HepG2 (cell line): ENCODE data around the gene ULK4. TPM values are rescaled to one million over a fixed set of nuclear protein-coding genes. Genes with fewer than 3 reads are reported as not detected.

Source experiments
- ATAC-seq: fragments of 200-7000 bp; cut with Tn5 transposase; 3 replicates; pipeline ENCODE4 v1.9.1; 2020; ENCODE audit warnings: mild to moderate bottlenecking, moderate library complexity
- BruUV-seq: library from RNA; stranded (reverse); fragments of 400-500 nt; replicated peaks from 2 replicates; lab custom pipeline; 2021; lab: Mats Ljungman, UMichigan
- CTCF ChIA-PET: fragments of 300-600 bp; formaldehyde crosslinking; extraction: SDS; loops from one replicate; lab custom pipeline; 2021; ENCODE audit warnings: low total read pairs, inconsistent platforms, low intra/inter-chr PET ratio; lab: Yijun Ruan, JAX
- POLR2A ChIA-PET: fragments of 350-600 bp; sonication (Branson Sonifier 250); formaldehyde crosslinking; loops from one replicate; lab custom pipeline; 2020; ENCODE audit warnings: antibody characterized with exemption, inconsistent platforms; lab: Yijun Ruan, JAX
- DNase-seq: peaks from one replicate; pipeline ENCODE4 v3.0.0-alpha.2; 2015; ENCODE audit warnings: low spot score
- FAIRE-seq: peaks from 3 replicates; lab custom pipeline; 2011; peaks lifted over from hg19 to GRCh38; lab: Jason Lieb, UNC
- H2AFZ ChIP-seq: one replicate; pipeline ENCODE4 v1.6.1; 2011; ENCODE audit warnings: low read length, inconsistent platforms
- H3K27ac ChIP-seq: fragments of 300-600 bp; 3 replicates; pipeline ENCODE4 v1.8.0; 2011; ENCODE audit warnings: mixed run types, mild to moderate bottlenecking, mixed read lengths, low read length, inconsistent platforms; ENCODE audit not compliant: insufficient read depth; ENCODE audit errors: extremely low read length
- H3K27me3 ChIP-seq, 2 experiments: fragments of 200-600 bp in 1 of 2; 2 replicates in 1 of 2; 3 replicates in 1 of 2; pipeline versions ENCODE4 v1.6.0 to v1.8.0; 2011; ENCODE audit warnings: low read length in 2 of 2, mild to moderate bottlenecking in 2 of 2, moderate library complexity in 2 of 2, inconsistent platforms in 1 of 2; ENCODE audit not compliant: insufficient read depth in 2 of 2, control insufficient read depth in 1 of 2
- H3K36me3 ChIP-seq, 2 experiments: fragments of 200-600 bp in 1 of 2; replicated peaks in 1 of 2; 2 replicates in 1 of 2; 3 replicates in 1 of 2; pipeline versions ENCODE4 v1.5.1 to v1.8.0; 2011; ENCODE audit warnings: low read length in 2 of 2, inconsistent platforms in 1 of 2; ENCODE audit not compliant: insufficient read depth in 2 of 2, control insufficient read depth in 1 of 2
- H3K4me1 ChIP-seq: 2 replicates; pipeline ENCODE4 v1.5.1; 2012; ENCODE audit warnings: low read length, inconsistent platforms; ENCODE audit not compliant: insufficient read depth
- H3K4me2 ChIP-seq: 2 replicates; pipeline ENCODE4 v1.6.0; 2011; ENCODE audit warnings: low read depth, low read length, inconsistent platforms
- H3K4me3 ChIP-seq, 3 experiments: fragments of 200-600 bp in 1 of 3; sonication (generic), shearing (Covaris generic) in 1 of 3; replicated peaks in 1 of 3; 2 replicates each; pipeline ENCODE4 v1.5.1; 2011 to 2016; ENCODE audit warnings: low read length in 3 of 3, inconsistent platforms in 2 of 3, low read depth in 2 of 3, mild to moderate bottlenecking in 2 of 3, control low read depth in 1 of 3, mixed read lengths in 1 of 3; ENCODE audit not compliant: insufficient read depth in 1 of 3
- H3K79me2 ChIP-seq: one replicate; pipeline ENCODE4 v1.6.1; 2011; ENCODE audit warnings: low read length, inconsistent platforms; ENCODE audit not compliant: insufficient read depth
- H3K9ac ChIP-seq: 2 replicates; pipeline ENCODE4 v1.6.0; 2011; ENCODE audit warnings: mild to moderate bottlenecking, low read depth, low read length, inconsistent platforms; ENCODE audit not compliant: insufficient read depth
- H3K9me3 ChIP-seq: 2 replicates; pipeline ENCODE4 v1.5.1; 2012; ENCODE audit warnings: mild to moderate bottlenecking, low read length
- H4K20me1 ChIP-seq: 2 replicates; pipeline ENCODE4 v1.6.0; 2011; ENCODE audit warnings: inconsistent platforms, mild to moderate bottlenecking, low read length, moderate library complexity; ENCODE audit not compliant: insufficient read depth
- FIP1L1 ChIP-seq: fragments of 200-400 bp; formaldehyde crosslinking; IDR thresholded peaks from 2 replicates; pipeline ENCODE4 v1.6.1; 2018; ENCODE audit warnings: low read depth, mild to moderate bottlenecking, low read length, moderate library complexity, borderline replicate concordance; ENCODE audit not compliant: insufficient read depth
- GPBP1L1 ChIP-seq: sonication (generic); formaldehyde crosslinking; IDR thresholded peaks from 2 replicates; pipeline ENCODE4 v1.5.0; 2020; ENCODE audit warnings: mild to moderate bottlenecking, missing genetic modification reagents
- NFKBIZ ChIP-seq: IDR thresholded peaks from 2 replicates; pipeline ENCODE4 v1.6.1; 2018; ENCODE audit warnings: missing genetic modification reagents, missing compliant biosample characterization
- NR1H2 ChIP-seq: sonication (generic); formaldehyde crosslinking; IDR thresholded peaks from 2 replicates; pipeline ENCODE4 v1.8.1; 2022; ENCODE audit warnings: low read depth, missing genetic modification reagents, borderline replicate concordance
- PRDM10 ChIP-seq: sonication (generic); formaldehyde crosslinking; IDR thresholded peaks from 2 replicates; pipeline ENCODE4 v1.4.0; 2020; ENCODE audit warnings: low read depth, missing genetic modification reagents
- RARG ChIP-seq: sonication (generic); formaldehyde crosslinking; IDR thresholded peaks from 2 replicates; pipeline ENCODE4 v1.4.0; 2020; ENCODE audit warnings: low read depth, mild to moderate bottlenecking, missing genetic modification reagents
- RNF2 ChIP-seq: fragments of 450-650 bp; conservative IDR thresholded peaks from 2 replicates; pipeline ENCODE4 v1.6.1; 2016; ENCODE audit warnings: low read depth
- SETDB1 ChIP-seq: sonication (generic); formaldehyde crosslinking; IDR thresholded peaks from 2 replicates; pipeline ENCODE4 v1.5.1; 2020; ENCODE audit warnings: missing genetic modification reagents, mild to moderate bottlenecking, borderline replicate concordance
- SP2 ChIP-seq: sonication (generic); formaldehyde crosslinking; IDR thresholded peaks from 2 replicates; pipeline ENCODE4 v1.5.1; 2020; ENCODE audit warnings: mild to moderate bottlenecking, missing genetic modification reagents
- ZFP1 ChIP-seq: IDR thresholded peaks from 2 replicates; pipeline ENCODE4 v1.6.1; 2016
- ZNF281 ChIP-seq: sonication (generic); formaldehyde crosslinking; IDR thresholded peaks from 2 replicates; pipeline ENCODE4 v1.4.0; 2020; ENCODE audit warnings: missing genetic modification reagents, borderline replicate concordance
- ZNF331 ChIP-seq: sonication (generic); formaldehyde crosslinking; IDR thresholded peaks from 2 replicates; pipeline ENCODE4 v1.4.0; 2020; ENCODE audit warnings: missing genetic modification reagents
- ZSCAN22 ChIP-seq: sonication (generic); formaldehyde crosslinking; IDR thresholded peaks from 2 replicates; pipeline ENCODE4 v1.4.0; 2020; ENCODE audit warnings: mild to moderate bottlenecking, missing genetic modification reagents
- WGBS: methylation state at CpG from one replicate; pipeline ENCODE4 v1.1.6; 2017; ENCODE audit warnings: low lambda C conversion rate; 5-methylcytosine and 5-hydroxymethylcytosine counted together
- in situ Hi-C: cut with HindIII; loops from 2 replicates; pipeline ENCODE4 v1.10.0; 2017; ENCODE audit warnings: low pct_unique_long_range_greater_than_20kb; ENCODE audit not compliant: extremely low pct_ligation_motif_present
- intact Hi-C: fragments of 100-400 bp; cut with micrococcal nuclease; formaldehyde crosslinking; loops from one replicate; pipeline ENCODE4 v1.10.0; 2022; ENCODE audit not compliant: unreplicated experiment
- polyA plus RNA-seq, 8 experiments: library from polyadenylated mRNA; depleted of rRNA in 3 of 8; stranded (reverse) in 7 of 8; unstranded in 1 of 8; fragments of >200 nt; fragmentation: Illumina TruSeq in 4 of 8; extraction: Trizol in 4 of 8; gene quantifications; 2 replicates each; pipeline versions ENCODE4 v1.2.1 to v1.2.3, GENCODE V29; 2011 to 2016; ENCODE audit warnings: low read depth in 4 of 8, missing spikeins in 1 of 8, mixed read lengths in 1 of 8; ENCODE audit not compliant: insufficient read depth in 1 of 8
- total RNA-seq, 5 experiments: library from RNA; depleted of rRNA; stranded (reverse); fragments of >200 nt; fragmentation: Illumina TruSeq; extraction: Trizol; gene quantifications; 2 replicates each; pipeline ENCODE4 v1.2.3, GENCODE V29; 2016; ENCODE audit warnings: low read depth in 1 of 5

The ULK4 gene
- total and polyA plus RNA-seq, 2 of the 13 experiments (the other 11 are each of a cell fraction or from before 2014, with no cell fraction given), result 6.7 to 11.8 TPM

GRCh38 chr3:41258239-41258800 is 703.6 kb downstream of the ULK4 start:
- Histone ChIP-seq H3K27ac (no peak overlapping the region), H3K4me1 (no peaks in the 10 kb centered on the region), H4K20me1 (no peaks in the 10 kb centered on the region), H3K36me3 (peaks cover 0 to 2% of the 10 kb centered on the region in 2 experiments; a peak in 2 of 5 replicates), H2AFZ (no peak overlapping the region), H3K4me2 (no peak overlapping the region), H3K9me3 (no peaks in the 10 kb centered on the region), H3K9ac (no peak overlapping the region), H3K27me3 (no peaks in the 10 kb centered on the region), H3K4me3 (no peak overlapping the region), H3K79me2 (no peaks in the 10 kb centered on the region)
- ChIA-PET POLR2A (no interaction called here), CTCF (no interaction called here)
- no peak for ATAC-seq
- WGBS, result 100% methylated on average over 4 of the region's 4 CpGs
- intact Hi-C loops, result no loop called here
- BruUV-seq, result no TSS peak
- TF ChIP-seq PRDM10 (CRISPR knock-in tag) (no peak), RARG (CRISPR knock-in tag) (no peak), NFKBIZ (CRISPR knock-in tag) (no peak), ZFP1 (CRISPR knock-in tag) (no peak), ZNF331 (no peak), ZNF281 (CRISPR knock-in tag) (no peak), ZSCAN22 (CRISPR knock-in tag) (no peak), FIP1L1 (no peak), RNF2 (no peak), SETDB1 (CRISPR knock-in tag) (no peak), GPBP1L1 (CRISPR knock-in tag) (no peak), SP2 (no peak), NR1H2 (CRISPR knock-in tag) (no peak)
- no peak for FAIRE-seq
- in situ Hi-C loops, result no loop called here
- DNase-seq, result no peak
